ENCODE data around the gene ARMC8.

DNA sequence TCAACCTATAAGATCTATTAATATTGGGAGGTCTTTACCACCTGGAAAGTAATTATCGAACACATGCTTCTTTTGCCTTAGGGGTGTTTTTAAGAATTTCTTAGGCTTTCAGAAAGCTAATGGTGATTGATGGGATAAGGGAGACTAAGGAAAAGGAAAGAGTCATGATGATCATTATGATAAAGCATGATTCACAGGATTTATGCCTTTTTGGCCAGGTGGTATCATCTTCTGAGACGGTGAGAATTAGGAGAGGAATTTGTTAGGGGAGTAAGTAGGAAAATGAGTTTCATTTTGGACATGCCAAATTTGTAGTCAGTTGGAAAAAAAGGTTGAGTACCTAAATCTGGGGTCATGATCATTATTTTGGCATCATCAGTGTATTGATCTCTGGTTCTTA lies 8.9 kb downstream of the ARMC8 start:
- TF ChIP-seq, protein P1, sequence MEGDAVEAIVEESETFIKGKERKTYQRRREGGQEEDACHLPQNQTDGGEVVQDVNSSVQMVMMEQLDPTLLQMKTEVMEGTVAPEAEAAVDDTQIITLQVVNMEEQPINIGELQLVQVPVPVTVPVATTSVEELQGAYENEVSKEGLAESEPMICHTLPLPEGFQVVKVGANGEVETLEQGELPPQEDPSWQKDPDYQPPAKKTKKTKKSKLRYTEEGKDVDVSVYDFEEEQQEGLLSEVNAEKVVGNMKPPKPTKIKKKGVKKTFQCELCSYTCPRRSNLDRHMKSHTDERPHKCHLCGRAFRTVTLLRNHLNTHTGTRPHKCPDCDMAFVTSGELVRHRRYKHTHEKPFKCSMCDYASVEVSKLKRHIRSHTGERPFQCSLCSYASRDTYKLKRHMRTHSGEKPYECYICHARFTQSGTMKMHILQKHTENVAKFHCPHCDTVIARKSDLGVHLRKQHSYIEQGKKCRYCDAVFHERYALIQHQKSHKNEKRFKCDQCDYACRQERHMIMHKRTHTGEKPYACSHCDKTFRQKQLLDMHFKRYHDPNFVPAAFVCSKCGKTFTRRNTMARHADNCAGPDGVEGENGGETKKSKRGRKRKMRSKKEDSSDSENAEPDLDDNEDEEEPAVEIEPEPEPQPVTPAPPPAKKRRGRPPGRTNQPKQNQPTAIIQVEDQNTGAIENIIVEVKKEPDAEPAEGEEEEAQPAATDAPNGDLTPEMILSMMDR (IDR thresholded peaks at IDR 0.05): no peak
- no peak for TF ChIP-seq POLR2A (IDR thresholded peaks at IDR 0.05)
